HG02678 (cell line): ENCODE results near the gene OR12D1.
"Not testable (repeated sequence)": the region's sequence is repeated elsewhere in the genome, so short reads cannot be mapped to it uniquely, and the experiment has no call there.

ENCODE experiments used
- ATAC-seq: cut with Tn5 transposase; IDR thresholded peaks from one replicate; pipeline ENCODE4 v1.9.1; 2021; ENCODE audit warnings: mild to moderate bottlenecking, moderate library complexity; ENCODE audit not compliant: unreplicated experiment

The OR12D1 gene

GRCh38 chr6:29414588-29414987 is at the start of gene OR12D1:
Gene OR12D1 (plus strand): TSS chr6:29414928.
- ATAC-seq, result no peak

- ATAC-seq, result no peak
Observed at GRCh38 chr6:29368765-29369164, 46.0 kb upstream of the OR12D1 start, which contains the start of gene OR5V1. Gene OR5V1 (minus strand): TSS chr6:29368865. CDS start chr6:29356195, 12,670 bp downstream.

- ATAC-seq, result no peak
Observed at GRCh38 chr6:29375191-29375590, 39.5 kb upstream of the OR12D1 start, which contains the start of gene OR12D3. Gene OR12D3 (minus strand): TSS chr6:29375291. CDS start chr6:29375287, 4 bp downstream.

- no peak for ATAC-seq
Observed at GRCh38 chr6:29376003-29376402, 38.7 kb upstream of the OR12D1 start.

GRCh38 chr6:29388533-29388932 is 26.2 kb upstream of the OR12D1 start:
- ATAC-seq, result no peak

- no peak for ATAC-seq
Observed at GRCh38 chr6:29395331-29395730, 19.4 kb upstream of the OR12D1 start, which contains the start of gene OR12D2. Gene OR12D2 (plus strand): TSS chr6:29395631. CDS start chr6:29396700, 1,069 bp downstream.

- no peak for ATAC-seq
Observed at GRCh38 chr6:29399525-29399924, 15.2 kb upstream of the OR12D1 start.

- no peak for ATAC-seq
Observed at GRCh38 chr6:29403801-29404200, 10.9 kb upstream of the OR12D1 start.

- ATAC-seq, result no peak
Observed at GRCh38 chr6:29419516-29419915, 4.8 kb downstream of the OR12D1 start.

- no peak for ATAC-seq
Observed at GRCh38 chr6:29424168-29424567, 9.4 kb downstream of the OR12D1 start.

- ATAC-seq, result no peak
Observed at GRCh38 chr6:29424575-29424974, 9.8 kb downstream of the OR12D1 start.

GRCh38 chr6:29425075-29425474 is 10.3 kb downstream of the OR12D1 start:
- ATAC-seq, result no peak

GRCh38 chr6:29426654-29427053 is 11.9 kb downstream of the OR12D1 start:
- ATAC-seq, result no peak

- not testable (repeated sequence) for ATAC-seq
Observed at GRCh38 chr6:29436730-29437129, 22.0 kb downstream of the OR12D1 start.

GRCh38 chr6:29439006-29439405 is 24.3 kb downstream of the OR12D1 start, which contains the start of gene OR10C1:
Gene OR10C1 (plus strand): TSS chr6:29439306. CDS start chr6:29440016, 710 bp downstream.
- ATAC-seq, result no peak

GRCh38 chr6:29442719-29443118 is 28.0 kb downstream of the OR12D1 start:
- no peak for ATAC-seq

GRCh38 chr6:29444031-29444430 is 29.3 kb downstream of the OR12D1 start:
- not testable (repeated sequence) for ATAC-seq

GRCh38 chr6:29447670-29448069 is 32.9 kb downstream of the OR12D1 start:
- no peak for ATAC-seq

- ATAC-seq, result no peak
Observed at GRCh38 chr6:29451471-29452193, 36.9 kb downstream of the OR12D1 start.

GRCh38 chr6:29456971-29457370 is 42.2 kb downstream of the OR12D1 start, which contains the start of the genes OR11A1 and OR2H1:
Gene OR11A1 (minus strand): TSS chr6:29457071. CDS start chr6:29427641, 29,430 bp downstream.
Gene OR2H1 (plus strand): TSS chr6:29457155. CDS start chr6:29461770, 4,615 bp downstream.
- no peak for ATAC-seq

GRCh38 chr6:29461021-29461814 is 46.5 kb downstream of the OR12D1 start:
- ATAC-seq, result no peak
